Mammary epithelial cell (primary cell): ENCODE measurements around the gene GPRC5D.

Source experiments
- EZH2 ChIP-seq: IDR thresholded peaks from 2 replicates; pipeline ENCODE4 v1.6.1; 2012; ENCODE audit warnings: low read length, inconsistent platforms, borderline replicate concordance
- TF ChIP-seq, protein P1 (sequence below), 2 donors: IDR thresholded peaks in 1 of 2; conservative IDR thresholded peaks in 1 of 2; 2 replicates each; pipeline ENCODE4 v1.5.1; 2011 to 2012; ENCODE audit warnings: inconsistent platforms in 2 of 2, low read length in 2 of 2, mild to moderate bottlenecking in 2 of 2, control low read depth in 1 of 2, low read depth in 1 of 2; ENCODE audit not compliant: insufficient read depth in 1 of 2; ENCODE audit errors: extremely low read depth in 1 of 2

DNA sequence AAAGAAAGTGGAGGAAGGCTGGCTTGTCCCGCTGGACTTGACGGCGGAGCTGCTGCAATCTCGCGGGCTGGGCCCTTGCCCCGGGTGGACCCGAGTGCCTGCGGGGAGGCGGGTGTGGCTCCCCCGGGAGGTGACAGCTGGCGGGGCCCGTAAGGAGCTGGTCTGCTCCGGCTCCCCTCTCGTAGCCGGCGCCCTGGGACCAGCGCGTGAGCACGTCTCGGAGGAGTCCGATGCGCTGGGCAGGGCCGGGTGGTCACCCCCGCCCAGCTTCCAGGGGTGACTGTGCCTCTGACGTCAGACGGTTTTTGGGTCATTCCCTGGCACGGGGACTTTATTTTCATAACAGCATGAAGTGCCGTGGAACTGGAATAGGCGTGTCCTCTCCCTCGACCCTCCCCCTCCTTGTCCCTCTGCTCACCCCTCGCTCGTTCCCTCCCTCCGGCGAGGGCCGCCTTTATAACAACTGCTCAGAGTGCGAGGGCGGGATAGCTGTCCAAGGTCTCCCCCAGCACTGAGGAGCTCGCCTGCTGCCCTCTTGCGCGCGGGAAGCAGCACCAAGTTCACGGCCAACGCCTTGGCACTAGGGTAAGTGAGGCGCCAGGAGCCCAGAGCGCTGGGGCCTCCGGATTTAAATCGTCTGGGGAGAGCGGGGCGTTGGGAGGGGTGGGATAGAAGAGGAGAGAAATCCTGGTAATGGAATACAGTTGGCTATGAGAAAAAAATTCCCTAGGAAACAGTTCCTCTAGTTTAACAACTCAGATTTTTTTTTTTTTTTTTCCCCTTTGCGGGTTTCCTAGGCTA is 60.7 kb downstream of the GPRC5D start, which contains the start of gene GPRC5A:
- TF ChIP-seq, protein P1, sequence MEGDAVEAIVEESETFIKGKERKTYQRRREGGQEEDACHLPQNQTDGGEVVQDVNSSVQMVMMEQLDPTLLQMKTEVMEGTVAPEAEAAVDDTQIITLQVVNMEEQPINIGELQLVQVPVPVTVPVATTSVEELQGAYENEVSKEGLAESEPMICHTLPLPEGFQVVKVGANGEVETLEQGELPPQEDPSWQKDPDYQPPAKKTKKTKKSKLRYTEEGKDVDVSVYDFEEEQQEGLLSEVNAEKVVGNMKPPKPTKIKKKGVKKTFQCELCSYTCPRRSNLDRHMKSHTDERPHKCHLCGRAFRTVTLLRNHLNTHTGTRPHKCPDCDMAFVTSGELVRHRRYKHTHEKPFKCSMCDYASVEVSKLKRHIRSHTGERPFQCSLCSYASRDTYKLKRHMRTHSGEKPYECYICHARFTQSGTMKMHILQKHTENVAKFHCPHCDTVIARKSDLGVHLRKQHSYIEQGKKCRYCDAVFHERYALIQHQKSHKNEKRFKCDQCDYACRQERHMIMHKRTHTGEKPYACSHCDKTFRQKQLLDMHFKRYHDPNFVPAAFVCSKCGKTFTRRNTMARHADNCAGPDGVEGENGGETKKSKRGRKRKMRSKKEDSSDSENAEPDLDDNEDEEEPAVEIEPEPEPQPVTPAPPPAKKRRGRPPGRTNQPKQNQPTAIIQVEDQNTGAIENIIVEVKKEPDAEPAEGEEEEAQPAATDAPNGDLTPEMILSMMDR (conservative IDR thresholded peaks at IDR 0.05 in 1 of 2, IDR thresholded peaks at IDR 0.05 in 1 of 2; ENCODE audit: extremely low read depth in 1 of 2, insufficient read depth in 1 of 2, low read depth in 1 of 2, low read length in 2 of 2): peak in 1 of 2 donors; percentile 54
- no peak for TF ChIP-seq EZH2
